GM23248 (cell line): Measurements from ENCODE around the gene LAMA3.

Experiments used
- EZH2 ChIP-seq: fragments of 200-600 bp; sonication (generic); IDR thresholded peaks from 2 replicates; pipeline ENCODE4 v1.6.1; 2018; ENCODE audit warnings: antibody characterized with exemption, mild to moderate bottlenecking; ENCODE audit not compliant: insufficient read depth, poor library complexity, severe bottlenecking
- EZH2phosphoT487 ChIP-seq: fragments of 200-600 bp; sonication (generic); IDR thresholded peaks from 2 replicates; pipeline ENCODE4 v1.6.1; 2018; ENCODE audit warnings: antibody characterized with exemption, moderate library complexity, mild to moderate bottlenecking, low read depth; ENCODE audit not compliant: insufficient read depth

DNA sequence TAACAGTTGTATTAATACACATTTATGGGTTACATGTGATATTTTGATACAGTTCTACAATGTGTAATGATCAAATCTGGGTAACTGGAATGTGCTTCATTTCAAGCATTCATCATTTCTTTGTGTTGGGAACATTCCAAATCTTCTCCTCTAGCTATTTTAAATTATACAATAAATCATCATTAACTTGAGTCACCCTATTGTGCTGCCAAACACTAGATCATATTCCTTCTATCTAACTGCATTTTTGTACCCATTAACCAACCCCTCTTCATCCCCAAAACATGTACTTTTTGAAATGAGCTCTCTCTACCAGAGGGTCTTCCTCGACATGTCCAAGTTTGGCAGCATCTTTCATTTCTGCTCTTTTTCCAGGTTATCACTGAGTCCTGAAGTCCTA lies 244.2 kb downstream of the LAMA3 start:
- TF ChIP-seq EZH2 (no peak), EZH2phosphoT487 (no peak)
